Immature natural killer cell (primary cell): Measurements from ENCODE around the gene RCCD1. TPM values are rescaled to one million over a fixed set of nuclear protein-coding genes. Genes with fewer than 3 reads are reported as not detected.

Experiments
- DNase-seq, 3 donors: peaks; one replicate each; pipeline ENCODE4 v3.0.0; 2022; ENCODE audit warnings: mixed read lengths in 1 of 3
- H3K27ac Mint-ChIP-seq, 6 donors: one replicate each; pipeline ENCODE4 v1.8.0; 2020; ENCODE audit warnings: mixed read lengths in 6 of 6, mild to moderate bottlenecking in 5 of 6, inconsistent platforms in 4 of 6, moderate library complexity in 3 of 6
- H3K27me3 Mint-ChIP-seq, 3 donors: one replicate each; pipeline ENCODE4 v1.8.0; 2020 to 2021; ENCODE audit warnings: low read depth in 3 of 3, mild to moderate bottlenecking in 3 of 3, mixed read lengths in 3 of 3, moderate library complexity in 3 of 3, inconsistent platforms in 1 of 3
- H3K36me3 Mint-ChIP-seq, 3 donors: one replicate each; pipeline ENCODE4 v1.8.0; 2020; ENCODE audit warnings: mixed read lengths in 3 of 3, inconsistent platforms in 2 of 3, mild to moderate bottlenecking in 2 of 3
- H3K4me1 Mint-ChIP-seq, 2 donors: one replicate each; pipeline ENCODE4 v1.8.0; 2020; ENCODE audit warnings: inconsistent platforms in 2 of 2, mild to moderate bottlenecking in 2 of 2, mixed read lengths in 2 of 2, moderate library complexity in 1 of 2
- H3K4me3 Mint-ChIP-seq, 5 donors: one replicate each; pipeline ENCODE4 v1.8.0; 2020; ENCODE audit warnings: mild to moderate bottlenecking in 5 of 5, mixed read lengths in 5 of 5, inconsistent platforms in 3 of 5, moderate library complexity in 3 of 5
- H3K9me3 Mint-ChIP-seq, 6 donors: one replicate each; pipeline ENCODE4 v1.8.0; 2020; ENCODE audit warnings: mild to moderate bottlenecking in 6 of 6, mixed read lengths in 6 of 6, inconsistent platforms in 4 of 6, moderate library complexity in 3 of 6
- polyA plus RNA-seq, 3 donors: library from polyadenylated mRNA; unstranded; fragments of 300-500 nt; fragmentation: Illumina TruSeq; gene quantifications; one replicate each; pipeline ENCODE4 v1.2.3, GENCODE V29; 2021

The RCCD1 gene
- polyA plus RNA-seq, 3 donors from 2014 or later = 1.6 to 3.0 TPM; not detected in 1

DNA sequence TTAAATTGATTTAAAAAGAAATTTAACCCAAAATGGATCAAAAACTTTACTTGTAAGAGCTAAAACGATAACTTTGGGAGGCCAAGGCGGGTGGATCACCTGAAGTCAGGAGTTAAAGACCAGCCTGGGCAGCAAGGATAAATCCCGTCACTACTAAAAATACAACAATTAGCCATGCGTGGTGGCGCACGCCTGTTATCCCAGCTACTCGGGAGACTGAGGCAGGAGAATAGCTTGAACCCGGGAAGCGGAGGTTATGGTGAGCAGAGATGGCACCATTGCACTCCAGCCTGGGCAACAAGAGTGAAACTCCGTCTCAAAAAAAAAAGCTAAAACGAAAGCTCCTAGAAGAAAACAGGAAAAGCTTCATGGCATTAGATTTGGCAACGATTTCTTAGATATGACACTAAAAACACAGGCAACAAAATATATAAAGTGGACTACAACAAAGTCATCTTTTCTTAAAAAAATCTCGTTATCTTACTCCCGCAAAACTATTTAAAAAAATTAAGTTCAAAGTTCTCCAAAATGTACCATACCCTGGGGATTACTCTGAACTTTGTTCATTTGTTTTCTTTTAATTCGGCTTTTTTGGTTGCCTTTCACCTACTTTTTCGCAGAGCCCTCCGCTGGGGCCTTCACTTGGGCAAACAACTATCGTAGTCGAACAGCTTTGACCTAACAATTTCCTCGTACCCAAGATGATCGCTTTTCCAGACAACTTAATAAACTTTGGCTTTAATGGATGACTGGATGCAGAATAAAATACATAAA lies 25.3 kb upstream of the RCCD1 start:
- H3K27ac Mint-ChIP-seq = peak overlapping the region; percentile 93 to 98 (median 96)
- DNase-seq = peak in 1 of 3 donors; percentile 4
- H3K4me1 Mint-ChIP-seq = peaks cover 35 to 46% of the 10 kb centered on the region in 2 donors
- peak overlapping the region; percentile 92 to 97 (median 95) for H3K4me3 Mint-ChIP-seq
- H3K27me3 Mint-ChIP-seq = peaks cover 0 to 16% (median 11%) of the 10 kb centered on the region in 3 donors
- no peaks in the 10 kb centered on the region for H3K36me3 Mint-ChIP-seq
- H3K9me3 Mint-ChIP-seq = no peaks in the 10 kb centered on the region

- Mint-ChIP-seq H3K4me1 (peaks cover 43 to 55% of the 10 kb centered on the region in 2 donors), H3K27me3 (peaks cover 0 to 16% (median 11%) of the 10 kb centered on the region in 3 donors), H3K36me3 (no peaks in the 10 kb centered on the region), H3K27ac (peak overlapping the region; percentile 93 to 98 (median 96)), H3K9me3 (no peaks in the 10 kb centered on the region), H3K4me3 (peak overlapping the region; percentile 95 to 97 (median 96))
- no peak for DNase-seq
Observed at GRCh38 chr15:90930861-90931574, 23.7 kb upstream of the RCCD1 start.

DNA sequence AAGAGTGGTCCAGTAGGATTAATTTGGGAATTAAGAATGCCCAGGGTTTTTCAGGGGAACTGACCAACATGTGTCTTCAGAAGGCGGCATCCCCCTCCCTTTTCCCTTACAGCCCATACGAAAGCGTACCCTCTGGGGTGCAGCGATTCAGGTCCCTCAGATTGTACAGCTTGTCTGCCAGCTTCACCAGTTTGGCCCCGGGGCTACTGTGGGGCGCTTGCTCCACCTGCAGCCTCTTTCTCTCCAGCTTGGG lies 23.2 kb upstream of the RCCD1 start:
- no peaks in the 10 kb centered on the region for H3K9me3 Mint-ChIP-seq
- DNase-seq = no peak
- peak overlapping the region; percentile 95 to 97 (median 96) for H3K4me3 Mint-ChIP-seq
- peak overlapping the region; percentile 93 to 98 (median 96) for H3K27ac Mint-ChIP-seq
- H3K4me1 Mint-ChIP-seq = peaks cover 48 to 60% of the 10 kb centered on the region in 2 donors
- H3K27me3 Mint-ChIP-seq = peaks cover 0 to 16% (median 11%) of the 10 kb centered on the region in 3 donors
- no peaks in the 10 kb centered on the region for H3K36me3 Mint-ChIP-seq

DNA sequence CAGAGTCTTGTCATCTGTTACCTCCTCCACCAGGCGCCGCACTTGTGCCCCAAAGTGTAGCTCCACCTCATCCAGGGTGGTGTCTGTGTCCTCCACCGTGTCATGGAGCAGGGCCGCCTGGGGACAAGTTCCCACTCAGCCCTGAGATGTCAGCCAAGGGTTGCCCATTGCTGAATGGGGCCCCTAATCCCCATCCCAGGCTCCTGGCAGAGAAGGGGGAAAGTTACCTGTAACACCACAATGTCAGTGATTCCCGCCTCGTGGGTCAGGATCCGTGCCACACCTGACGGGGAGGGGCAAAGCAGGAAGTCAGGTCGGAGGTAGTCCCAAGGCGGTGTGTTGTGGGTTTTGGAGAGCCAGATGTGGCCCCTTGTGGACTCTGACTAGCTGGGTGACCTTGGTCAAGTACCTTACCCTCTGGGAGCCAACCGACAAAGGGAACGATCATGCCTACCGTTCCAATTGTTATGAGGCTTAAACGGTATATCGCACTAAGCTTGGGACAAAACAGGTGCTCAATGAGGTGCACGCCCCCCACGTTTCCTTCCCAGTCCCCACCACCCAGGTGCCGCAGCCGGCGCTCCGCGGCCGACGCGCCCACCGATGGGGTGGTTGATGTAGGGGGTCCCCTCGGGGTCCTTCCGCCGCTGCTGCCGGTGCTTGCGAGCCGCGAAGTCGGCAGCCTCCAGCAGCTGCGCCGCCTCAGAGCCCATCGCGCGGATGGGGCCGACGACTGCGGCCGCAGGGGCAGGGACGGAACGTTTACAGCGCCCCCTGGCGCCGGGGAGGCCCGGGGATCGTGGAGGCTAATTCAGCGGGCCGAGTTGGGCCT lies 22.6 kb upstream of the RCCD1 start, which contains the start of gene HDDC3:
Gene HDDC3, minus strand, starts transcription at position 722 of the 832 bp plus-strand sequence. Its CDS starts 9 bp downstream, at position 713.
- peaks cover 0 to 3% (median 0%) of the 10 kb centered on the region in 3 donors for H3K36me3 Mint-ChIP-seq
- H3K4me1 Mint-ChIP-seq = peaks cover 52 to 65% of the 10 kb centered on the region in 2 donors
- H3K27ac Mint-ChIP-seq = peak within 1 kb of the TSS; percentile 93 to 98 (median 96)

DNA sequence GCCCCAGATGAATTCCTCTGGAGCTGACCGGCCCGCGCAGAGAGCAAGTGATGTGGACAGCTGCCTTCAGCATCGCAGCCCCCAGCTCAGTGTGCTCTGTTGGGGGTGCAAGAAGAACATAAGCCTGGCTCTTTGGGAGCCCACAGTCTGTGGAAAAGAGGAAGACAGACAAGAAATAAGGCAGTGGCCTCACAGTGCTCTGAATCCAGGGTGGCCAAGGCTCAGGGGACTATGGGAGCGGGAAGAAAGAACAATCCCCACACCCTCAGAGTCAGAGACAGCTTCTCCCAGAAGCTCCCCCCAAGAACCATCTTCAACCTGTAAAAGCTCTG lies 22.1 kb upstream of the RCCD1 start:
- Mint-ChIP-seq H3K9me3 (no peaks in the 10 kb centered on the region), H3K36me3 (peaks cover 0 to 3% (median 0%) of the 10 kb centered on the region in 3 donors), H3K4me3 (peak overlapping the region; percentile 95 to 97 (median 96)), H3K27me3 (peaks cover 0 to 16% (median 11%) of the 10 kb centered on the region in 3 donors), H3K4me1 (peaks cover 52 to 65% of the 10 kb centered on the region in 2 donors), H3K27ac (peak overlapping the region; percentile 87 to 98 (median 89))
- DNase-seq = no peak

More for the DNA sequence above, 22.6 kb upstream of the RCCD1 start, which contains the start of gene HDDC3:
- no peaks in the 10 kb centered on the region for H3K9me3 Mint-ChIP-seq
- peaks cover 0 to 16% (median 11%) of the 10 kb centered on the region in 3 donors for H3K27me3 Mint-ChIP-seq
- H3K4me3 Mint-ChIP-seq = peak within 1 kb of the TSS; percentile 95 to 97 (median 96)
- peak; percentile 85 to 86 (median 86) for DNase-seq

GRCh38 chr15:90933301-90933700 lies 21.4 kb upstream of the RCCD1 start:
- Mint-ChIP-seq H3K9me3 (no peaks in the 10 kb centered on the region), H3K4me3 (peak overlapping the region; percentile 21 to 96 (median 55)), H3K36me3 (peaks cover 2 to 3% (median 2%) of the 10 kb centered on the region in 3 donors), H3K4me1 (peaks cover 52 to 64% of the 10 kb centered on the region in 2 donors), H3K27me3 (peaks cover 0 to 16% (median 11%) of the 10 kb centered on the region in 3 donors), H3K27ac (peak overlapping the region in 3 of 6 donors; percentile 34 to 93 (median 49))
- no peak for DNase-seq

DNA sequence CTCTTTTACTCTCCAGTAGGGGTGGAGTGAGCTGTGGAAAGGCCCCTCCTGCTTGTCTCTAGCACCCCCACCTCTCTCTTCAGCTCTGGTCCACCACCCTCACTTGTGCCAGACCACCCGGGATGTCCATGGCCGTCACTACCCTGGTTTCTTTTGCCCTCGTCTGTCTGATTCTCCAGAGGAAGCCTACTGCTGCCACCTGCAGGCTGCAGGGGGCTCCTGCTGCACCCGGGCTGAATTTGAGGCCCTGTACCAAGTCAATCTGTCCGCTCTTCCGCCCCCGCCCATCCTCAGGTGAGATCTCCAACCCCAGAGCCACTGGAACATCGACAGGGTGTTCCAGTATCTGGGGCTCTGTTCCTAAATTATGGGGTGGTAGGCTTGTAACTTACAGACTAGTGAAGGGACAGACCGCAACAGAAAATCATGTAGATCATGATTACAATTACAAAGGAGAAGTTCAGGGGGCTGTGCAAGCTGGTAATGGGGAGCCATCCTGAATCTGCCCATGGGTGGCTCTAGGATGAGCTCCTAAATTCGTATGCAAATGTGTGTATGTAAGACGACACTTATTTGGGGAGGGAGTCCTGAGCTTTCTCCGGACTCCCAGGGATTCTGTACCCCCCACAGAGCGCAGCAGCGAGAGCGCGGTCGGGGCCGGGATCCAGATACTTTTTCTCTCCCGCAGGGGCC lies 20.3 kb upstream of the RCCD1 start:
- H3K27me3 Mint-ChIP-seq = peaks cover 0 to 13% (median 11%) of the 10 kb centered on the region in 3 donors
- DNase-seq = peak; percentile 76 to 80 (median 80)
- H3K4me3 Mint-ChIP-seq = peak overlapping the region; percentile 85 to 98 (median 85)
- no peaks in the 10 kb centered on the region for H3K9me3 Mint-ChIP-seq
- H3K27ac Mint-ChIP-seq = peak overlapping the region; percentile 89 to 93 (median 93)
- H3K4me1 Mint-ChIP-seq = peaks cover 49 to 55% of the 10 kb centered on the region in 2 donors
- H3K36me3 Mint-ChIP-seq = peaks cover 3% of the 10 kb centered on the region in 3 donors

GRCh38 chr15:90934949-90935751 lies 19.5 kb upstream of the RCCD1 start, which contains the start of gene UNC45A:
UNC45A (plus strand) TSS chr15:90935285; CDS start chr15:90935325, 40 bp downstream.
- Mint-ChIP-seq H3K36me3 (peaks cover 3 to 10% (median 3%) of the 10 kb centered on the region in 3 donors), H3K27ac (peak within 1 kb of the TSS; percentile 89 to 93 (median 93)), H3K4me1 (peaks cover 43 to 49% of the 10 kb centered on the region in 2 donors), H3K9me3 (no peaks in the 10 kb centered on the region), H3K27me3 (peaks cover 0 to 12% (median 8%) of the 10 kb centered on the region in 3 donors), H3K4me3 (peak within 1 kb of the TSS; percentile 85 to 98 (median 85))
- DNase-seq = peak; percentile 88 to 91 (median 91)

- peaks cover 3 to 20% (median 7%) of the 10 kb centered on the region in 3 donors for H3K36me3 Mint-ChIP-seq
- H3K27ac Mint-ChIP-seq = peak overlapping the region in 2 of 6 donors; percentile 49 to 81
- peak overlapping the region; percentile 85 to 98 (median 85) for H3K4me3 Mint-ChIP-seq
- H3K27me3 Mint-ChIP-seq = peaks cover 0 to 8% (median 4%) of the 10 kb centered on the region in 3 donors
- peaks cover 27 to 34% of the 10 kb centered on the region in 2 donors for H3K4me1 Mint-ChIP-seq
- no peaks in the 10 kb centered on the region for H3K9me3 Mint-ChIP-seq
- no peak for DNase-seq
Observed at GRCh38 chr15:90936823-90937222, 17.9 kb upstream of the RCCD1 start.

GRCh38 chr15:90938261-90938660 lies 16.4 kb upstream of the RCCD1 start:
- H3K4me3 Mint-ChIP-seq = no peak overlapping the region
- H3K27me3 Mint-ChIP-seq = peaks cover 0 to 2% (median 2%) of the 10 kb centered on the region in 3 donors
- no peak for DNase-seq
- H3K27ac Mint-ChIP-seq = no peak overlapping the region
- peaks cover 8 to 30% (median 12%) of the 10 kb centered on the region in 3 donors for H3K36me3 Mint-ChIP-seq
- H3K4me1 Mint-ChIP-seq = peaks cover 22 to 26% of the 10 kb centered on the region in 2 donors
- H3K9me3 Mint-ChIP-seq = no peaks in the 10 kb centered on the region

- Mint-ChIP-seq H3K27me3 (no peaks in the 10 kb centered on the region), H3K9me3 (no peaks in the 10 kb centered on the region), H3K27ac (no peak overlapping the region), H3K4me1 (peaks cover 15 to 17% of the 10 kb centered on the region in 2 donors), H3K36me3 (peaks cover 11 to 36% (median 12%) of the 10 kb centered on the region in 3 donors), H3K4me3 (no peak overlapping the region)
- no peak for DNase-seq
Observed at GRCh38 chr15:90939756-90940155, 14.9 kb upstream of the RCCD1 start.

GRCh38 chr15:90941038-90941437 lies 13.6 kb upstream of the RCCD1 start:
- peaks cover 12 to 40% (median 13%) of the 10 kb centered on the region in 3 donors for H3K36me3 Mint-ChIP-seq

More at GRCh38 chr15:90941038-90941437, 13.6 kb upstream of the RCCD1 start:
- DNase-seq = no peak
- H3K9me3 Mint-ChIP-seq = no peaks in the 10 kb centered on the region
- H3K27me3 Mint-ChIP-seq = no peaks in the 10 kb centered on the region
- no peak overlapping the region for H3K4me3 Mint-ChIP-seq
- peak overlapping the region in 1 of 6 donors; percentile 12 for H3K27ac Mint-ChIP-seq
- peaks cover 9 to 10% of the 10 kb centered on the region in 2 donors for H3K4me1 Mint-ChIP-seq
